ENCODE measurements around the gene MROH8.

The MROH8 gene

DNA sequence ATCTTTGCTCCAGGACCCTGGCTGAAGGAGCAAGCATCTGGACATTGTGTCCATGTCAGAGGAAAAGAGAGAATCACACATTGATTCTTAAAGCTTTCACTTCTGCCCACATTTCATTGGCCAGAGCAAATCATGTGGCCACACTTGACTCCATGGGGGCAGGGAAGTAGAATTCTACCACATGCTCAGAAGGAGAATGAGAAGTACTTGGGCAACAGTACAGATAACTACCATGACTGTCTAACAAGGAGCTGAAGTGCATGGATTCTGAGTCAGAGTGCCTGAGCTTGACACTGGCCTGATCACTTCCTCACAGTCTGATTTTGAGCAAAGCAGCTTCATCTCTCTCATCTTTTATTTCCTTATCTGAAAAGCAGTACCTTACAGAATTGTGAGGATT lies 43.7 kb upstream of the MROH8 start:
- no peak for TF ChIP-seq POLR2AphosphoS5 (IDR thresholded peaks at IDR 0.05; ENCODE audit: low read depth, low read length)

DNA sequence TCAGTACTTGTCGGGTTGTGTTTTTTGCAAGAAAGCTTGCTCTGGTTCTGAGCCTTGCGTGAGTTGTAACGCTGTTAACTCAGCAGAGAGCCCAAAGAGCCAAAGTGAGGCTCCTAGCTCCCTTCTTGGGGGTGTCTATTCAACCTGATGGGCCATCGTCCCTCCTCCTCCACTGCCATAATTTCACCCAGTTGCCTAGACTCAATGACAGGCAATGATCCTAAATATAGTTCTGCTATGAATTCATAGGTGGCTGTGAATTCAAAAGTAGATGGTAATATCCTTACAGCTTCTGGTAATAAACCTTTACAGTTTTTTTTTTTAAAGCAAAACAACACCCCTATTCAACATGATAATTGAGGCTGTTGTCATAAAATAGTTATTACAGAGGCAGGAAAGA lies 42.7 kb upstream of the MROH8 start:
- no peak for TF ChIP-seq SIN3A (IDR thresholded peaks at IDR 0.05; ENCODE audit: borderline replicate concordance, insufficient read depth, low read length)
- TF ChIP-seq, protein P1, sequence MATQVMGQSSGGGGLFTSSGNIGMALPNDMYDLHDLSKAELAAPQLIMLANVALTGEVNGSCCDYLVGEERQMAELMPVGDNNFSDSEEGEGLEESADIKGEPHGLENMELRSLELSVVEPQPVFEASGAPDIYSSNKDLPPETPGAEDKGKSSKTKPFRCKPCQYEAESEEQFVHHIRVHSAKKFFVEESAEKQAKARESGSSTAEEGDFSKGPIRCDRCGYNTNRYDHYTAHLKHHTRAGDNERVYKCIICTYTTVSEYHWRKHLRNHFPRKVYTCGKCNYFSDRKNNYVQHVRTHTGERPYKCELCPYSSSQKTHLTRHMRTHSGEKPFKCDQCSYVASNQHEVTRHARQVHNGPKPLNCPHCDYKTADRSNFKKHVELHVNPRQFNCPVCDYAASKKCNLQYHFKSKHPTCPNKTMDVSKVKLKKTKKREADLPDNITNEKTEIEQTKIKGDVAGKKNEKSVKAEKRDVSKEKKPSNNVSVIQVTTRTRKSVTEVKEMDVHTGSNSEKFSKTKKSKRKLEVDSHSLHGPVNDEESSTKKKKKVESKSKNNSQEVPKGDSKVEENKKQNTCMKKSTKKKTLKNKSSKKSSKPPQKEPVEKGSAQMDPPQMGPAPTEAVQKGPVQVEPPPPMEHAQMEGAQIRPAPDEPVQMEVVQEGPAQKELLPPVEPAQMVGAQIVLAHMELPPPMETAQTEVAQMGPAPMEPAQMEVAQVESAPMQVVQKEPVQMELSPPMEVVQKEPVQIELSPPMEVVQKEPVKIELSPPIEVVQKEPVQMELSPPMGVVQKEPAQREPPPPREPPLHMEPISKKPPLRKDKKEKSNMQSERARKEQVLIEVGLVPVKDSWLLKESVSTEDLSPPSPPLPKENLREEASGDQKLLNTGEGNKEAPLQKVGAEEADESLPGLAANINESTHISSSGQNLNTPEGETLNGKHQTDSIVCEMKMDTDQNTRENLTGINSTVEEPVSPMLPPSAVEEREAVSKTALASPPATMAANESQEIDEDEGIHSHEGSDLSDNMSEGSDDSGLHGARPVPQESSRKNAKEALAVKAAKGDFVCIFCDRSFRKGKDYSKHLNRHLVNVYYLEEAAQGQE (IDR thresholded peaks at IDR 0.05; ENCODE audit: insufficient read depth in 1 of 2, low read depth in 2 of 2, low read length in 2 of 2): no peak
- no peak for TF ChIP-seq FOXP2 (optimal IDR thresholded peaks at IDR 0.05; ENCODE audit: borderline replicate concordance, extremely low read depth, extremely low read length, insufficient read depth)
- no peak for TF ChIP-seq TAF1 (IDR thresholded peaks at IDR 0.05; ENCODE audit: borderline replicate concordance, insufficient read depth, low read length)
- TF ChIP-seq POLR2AphosphoS5 (IDR thresholded peaks at IDR 0.05; ENCODE audit: low read depth, low read length): no peak

DNA sequence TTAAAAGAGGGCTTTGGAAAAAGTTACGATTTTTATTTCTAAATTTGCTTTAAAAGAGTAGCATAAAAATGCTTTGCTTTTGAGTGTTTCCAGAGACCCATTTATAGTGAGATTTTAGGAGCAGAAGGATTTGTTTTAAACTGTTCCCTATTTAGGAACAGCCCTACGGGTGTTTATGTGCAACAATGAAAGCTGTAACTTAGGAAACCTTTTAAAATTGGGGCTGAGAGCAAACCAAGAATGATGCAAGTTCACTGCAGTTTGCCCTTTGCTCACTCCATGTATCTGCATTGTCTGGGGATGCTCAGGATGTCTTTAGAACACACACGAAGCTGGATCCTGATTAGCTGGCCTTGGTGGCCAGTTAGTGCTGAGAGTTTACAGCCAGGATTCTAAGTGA lies 41.4 kb upstream of the MROH8 start:
- TF ChIP-seq SIN3A (IDR thresholded peaks at IDR 0.05; ENCODE audit: borderline replicate concordance, insufficient read depth, low read length) (no peak), TAF1 (IDR thresholded peaks at IDR 0.05; ENCODE audit: borderline replicate concordance, insufficient read depth, low read length) (no peak), POLR2AphosphoS5 (IDR thresholded peaks at IDR 0.05; ENCODE audit: low read depth, low read length) (no peak), FOXP2 (optimal IDR thresholded peaks at IDR 0.05; ENCODE audit: borderline replicate concordance, extremely low read depth, extremely low read length, insufficient read depth) (no peak)
- TF ChIP-seq, protein P1 (IDR thresholded peaks at IDR 0.05; ENCODE audit: insufficient read depth in 1 of 2, low read depth in 2 of 2, low read length in 2 of 2): no peak

DNA sequence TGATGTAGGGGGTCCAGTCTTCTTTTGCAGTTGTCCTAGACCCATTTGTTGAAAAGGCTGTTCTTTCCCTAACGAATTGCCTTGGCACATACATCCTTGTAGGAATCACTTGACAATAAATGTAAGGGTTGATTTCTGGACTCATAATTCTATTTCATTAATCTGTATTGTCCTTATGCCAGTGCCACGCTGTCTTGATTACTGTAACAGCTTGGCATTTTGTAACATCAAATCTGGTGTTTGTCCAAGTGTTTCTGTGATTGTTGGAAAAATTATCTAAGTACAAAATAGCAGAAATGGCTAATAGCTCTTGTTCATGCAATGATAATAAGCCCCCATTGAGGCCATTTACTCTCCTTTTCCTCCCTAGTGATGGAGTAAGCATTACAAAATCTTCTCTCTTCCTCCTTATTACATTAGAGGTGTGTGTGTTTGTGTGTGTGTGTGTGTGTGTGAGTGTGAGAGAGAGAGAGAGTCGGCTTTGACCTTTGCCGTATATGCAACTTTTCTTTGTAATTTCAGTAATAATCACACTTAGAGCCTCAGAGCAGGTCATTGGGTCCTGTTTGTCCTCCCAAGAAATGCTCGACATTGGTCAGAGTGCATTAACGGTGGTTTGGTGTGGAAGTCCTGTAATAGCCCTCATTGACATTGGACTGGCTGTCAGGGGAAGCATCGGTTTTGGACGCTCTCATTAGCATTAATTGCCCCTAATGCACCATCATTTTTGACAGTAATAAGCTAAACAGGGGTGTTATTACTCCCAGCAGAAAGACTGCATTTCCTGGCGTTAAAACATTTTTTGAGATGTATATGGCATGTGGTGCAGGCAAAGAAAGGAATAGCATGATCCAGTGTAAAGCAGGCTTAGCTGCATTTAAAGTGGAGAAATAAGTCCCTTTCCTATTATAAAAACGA lies 40.7 kb upstream of the MROH8 start:
- TF ChIP-seq SIN3A (IDR thresholded peaks at IDR 0.05; ENCODE audit: borderline replicate concordance, insufficient read depth, low read length) (no peak), TAF1 (IDR thresholded peaks at IDR 0.05; ENCODE audit: borderline replicate concordance, insufficient read depth, low read length) (no peak)

DNA sequence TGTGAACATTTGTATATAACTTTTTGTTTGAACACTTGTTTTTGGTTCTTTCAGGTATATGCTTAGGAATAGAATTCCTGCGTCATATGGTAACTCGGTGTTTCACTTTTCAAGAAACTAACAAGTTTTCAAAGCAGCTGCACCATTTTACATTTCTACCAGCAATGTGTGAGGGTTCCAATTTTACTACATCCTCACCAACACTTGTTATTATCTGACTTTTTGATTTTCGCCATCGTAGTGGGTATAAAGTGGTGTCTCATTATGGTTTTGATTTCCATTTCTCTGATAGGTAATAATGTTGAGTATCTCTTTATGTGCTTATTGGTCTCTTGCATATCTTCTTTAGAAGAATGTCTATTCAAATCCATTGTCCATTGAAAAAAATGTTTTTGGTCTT lies 39.6 kb upstream of the MROH8 start:
- TF ChIP-seq, protein P1 (IDR thresholded peaks at IDR 0.05; ENCODE audit: insufficient read depth in 1 of 2, low read depth in 2 of 2, low read length in 2 of 2): no peak
- no peak for TF ChIP-seq POLR2AphosphoS5 (IDR thresholded peaks at IDR 0.05; ENCODE audit: low read depth, low read length)
- no peak for TF ChIP-seq SIN3A (IDR thresholded peaks at IDR 0.05; ENCODE audit: borderline replicate concordance, insufficient read depth, low read length)
- TF ChIP-seq TAF1 (IDR thresholded peaks at IDR 0.05; ENCODE audit: borderline replicate concordance, insufficient read depth, low read length): no peak
- no peak for TF ChIP-seq FOXP2 (optimal IDR thresholded peaks at IDR 0.05; ENCODE audit: borderline replicate concordance, extremely low read depth, extremely low read length, insufficient read depth)

DNA sequence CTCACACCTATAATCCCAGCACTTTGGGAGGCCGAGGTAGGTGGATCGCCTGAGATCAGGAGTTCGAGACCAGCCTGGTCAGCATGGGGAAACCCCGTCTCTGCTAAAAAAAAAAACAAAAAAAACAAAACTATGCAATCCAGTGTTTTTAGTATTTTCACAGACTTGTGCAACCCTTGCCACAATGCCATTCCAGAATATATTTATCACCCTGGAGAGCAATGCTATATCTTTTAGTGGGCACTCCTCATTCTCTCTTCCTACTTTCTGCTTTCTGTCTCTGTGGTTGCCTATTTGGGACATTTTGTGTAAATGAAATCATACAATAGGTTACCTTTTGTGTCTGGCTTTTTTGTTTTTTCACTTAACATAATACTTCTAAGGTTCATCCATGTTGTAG lies 39.1 kb upstream of the MROH8 start:
- TF ChIP-seq FOXP2 (optimal IDR thresholded peaks at IDR 0.05; ENCODE audit: borderline replicate concordance, extremely low read depth, extremely low read length, insufficient read depth) (no peak), POLR2AphosphoS5 (IDR thresholded peaks at IDR 0.05; ENCODE audit: low read depth, low read length) (no peak), TAF1 (IDR thresholded peaks at IDR 0.05; ENCODE audit: borderline replicate concordance, insufficient read depth, low read length) (no peak), SIN3A (IDR thresholded peaks at IDR 0.05; ENCODE audit: borderline replicate concordance, insufficient read depth, low read length) (no peak)
- TF ChIP-seq, protein P1 (IDR thresholded peaks at IDR 0.05; ENCODE audit: insufficient read depth in 1 of 2, low read depth in 2 of 2, low read length in 2 of 2): no peak
